Activated naive CD4-positive, alpha-beta T cell treated with Interleukin-2 at 50 U/mL for 16 hours (primary cell): ENCODE results near the gene F2RL2.
A peak's percentile ranks its signal among the peaks of the same experiment; 100 is the strongest.

Experiments used
- DNase-seq: peaks from one replicate; pipeline ENCODE4 v3.0.0-alpha.2; 2020

The F2RL2 gene

GRCh38 chr5:76583163-76584047 is 39.8 kb downstream of the F2RL2 start:
- no peak for DNase-seq

GRCh38 chr5:76582230-76583162 is 40.7 kb downstream of the F2RL2 start:
- peak; percentile 20 for DNase-seq

- DNase-seq = no peak
Measured at GRCh38 chr5:76580981-76581380, 42.2 kb downstream of the F2RL2 start.

- DNase-seq = no peak
Measured at GRCh38 chr5:76579166-76579937, 43.9 kb downstream of the F2RL2 start.

- no peak for DNase-seq
Measured at GRCh38 chr5:76576996-76577395, 46.2 kb downstream of the F2RL2 start.

- DNase-seq = no peak
Measured at GRCh38 chr5:76576450-76576849, 46.8 kb downstream of the F2RL2 start.

- no peak for DNase-seq
Measured at GRCh38 chr5:76571559-76571958, 51.6 kb downstream of the F2RL2 start.

GRCh38 chr5:76570153-76570552 is 53.0 kb downstream of the F2RL2 start:
- DNase-seq = no peak
